C4-2B (cell line): ENCODE data around the gene NFRKB.
A peak's percentile ranks its signal among the peaks of the same experiment; 100 is the strongest.
"Not testable (repeated sequence)": the region's sequence is repeated elsewhere in the genome, so short reads cannot be mapped to it uniquely, and the experiment has no call there.

ENCODE experiments used
- H3K27ac ChIP-seq: fragments of 450-650 bp; 2 replicates; pipeline ENCODE4 v1.5.1; 2017
- ZFX ChIP-seq: fragments of 450-650 bp; IDR thresholded peaks from 2 replicates; pipeline ENCODE4 v1.6.1; 2017
- TF ChIP-seq, protein P1 (sequence below): fragments of 450-650 bp; conservative IDR thresholded peaks from 2 replicates; pipeline ENCODE4 v1.5.1; 2017; ENCODE audit warnings: mild to moderate bottlenecking

NFRKB gene

DNA sequence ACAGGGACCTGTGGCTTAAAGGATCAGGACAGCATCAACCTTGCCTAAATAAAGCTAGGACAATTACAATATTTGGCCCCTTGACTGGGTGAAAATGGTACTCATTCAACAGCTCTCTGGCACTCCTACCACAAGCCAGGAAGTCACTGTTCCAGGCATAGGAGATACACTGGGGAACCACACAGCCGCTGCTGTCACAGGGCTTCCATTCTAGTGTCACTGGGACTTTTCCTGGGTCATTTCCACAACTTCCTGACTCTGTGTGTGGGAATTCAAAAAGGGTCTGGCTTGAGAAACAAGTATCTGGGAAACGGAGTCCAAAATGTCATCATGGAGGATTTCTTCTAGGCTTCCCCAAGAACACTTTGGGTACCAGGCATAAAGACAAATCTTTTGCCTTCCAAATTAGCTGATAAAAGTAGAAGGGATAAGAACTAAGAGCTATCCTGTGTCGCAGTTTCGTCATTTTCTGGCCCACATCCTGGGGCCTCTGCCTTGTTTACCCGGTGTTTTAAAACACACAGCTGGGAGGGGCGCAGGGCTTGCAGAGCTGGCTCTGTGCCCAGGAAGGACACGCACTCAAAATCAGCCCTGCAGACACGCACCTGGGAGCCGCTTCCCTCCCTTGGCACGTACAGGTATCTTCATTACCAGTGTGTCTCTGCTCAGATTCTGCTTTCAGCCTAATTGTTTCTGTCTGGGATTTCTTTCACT lies 41.7 kb downstream of the NFRKB start:
- TF ChIP-seq, protein P1, sequence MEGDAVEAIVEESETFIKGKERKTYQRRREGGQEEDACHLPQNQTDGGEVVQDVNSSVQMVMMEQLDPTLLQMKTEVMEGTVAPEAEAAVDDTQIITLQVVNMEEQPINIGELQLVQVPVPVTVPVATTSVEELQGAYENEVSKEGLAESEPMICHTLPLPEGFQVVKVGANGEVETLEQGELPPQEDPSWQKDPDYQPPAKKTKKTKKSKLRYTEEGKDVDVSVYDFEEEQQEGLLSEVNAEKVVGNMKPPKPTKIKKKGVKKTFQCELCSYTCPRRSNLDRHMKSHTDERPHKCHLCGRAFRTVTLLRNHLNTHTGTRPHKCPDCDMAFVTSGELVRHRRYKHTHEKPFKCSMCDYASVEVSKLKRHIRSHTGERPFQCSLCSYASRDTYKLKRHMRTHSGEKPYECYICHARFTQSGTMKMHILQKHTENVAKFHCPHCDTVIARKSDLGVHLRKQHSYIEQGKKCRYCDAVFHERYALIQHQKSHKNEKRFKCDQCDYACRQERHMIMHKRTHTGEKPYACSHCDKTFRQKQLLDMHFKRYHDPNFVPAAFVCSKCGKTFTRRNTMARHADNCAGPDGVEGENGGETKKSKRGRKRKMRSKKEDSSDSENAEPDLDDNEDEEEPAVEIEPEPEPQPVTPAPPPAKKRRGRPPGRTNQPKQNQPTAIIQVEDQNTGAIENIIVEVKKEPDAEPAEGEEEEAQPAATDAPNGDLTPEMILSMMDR = no peak
- no peak for TF ChIP-seq ZFX
- H3K27ac ChIP-seq = peak overlapping the region; percentile 90

DNA sequence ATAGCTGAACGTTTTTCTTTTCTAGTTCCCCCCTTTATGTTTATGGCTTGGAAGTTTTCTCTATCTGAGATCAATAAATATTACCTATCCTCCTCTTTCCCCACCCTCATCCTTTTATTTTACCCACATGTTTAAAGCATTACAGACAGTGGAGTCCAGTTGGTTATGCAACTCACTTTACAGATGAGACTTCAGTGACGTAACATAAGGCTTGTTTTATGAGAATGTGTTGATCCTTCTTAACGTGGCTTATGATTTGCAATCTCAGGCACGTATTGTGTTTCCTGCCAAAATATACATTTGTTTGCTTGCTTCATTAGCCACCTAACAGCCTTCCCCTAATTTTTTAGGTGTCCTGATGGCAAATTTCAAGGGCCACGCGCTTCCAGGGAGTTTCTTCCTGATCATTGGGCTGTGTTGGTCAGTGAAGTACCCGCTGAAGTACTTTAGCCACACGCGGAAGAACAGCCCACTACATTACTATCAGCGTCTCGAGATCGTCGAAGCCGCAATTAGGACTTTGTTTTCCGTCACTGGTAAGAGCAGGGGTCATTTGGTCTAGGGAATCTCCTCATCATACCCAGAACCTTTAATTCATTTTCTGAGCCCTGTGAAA lies 43.1 kb downstream of the NFRKB start:
- H3K27ac ChIP-seq = peak overlapping the region; percentile 90; the same call in 1 of the 2 replicates
- TF ChIP-seq, protein P1 = no peak
- TF ChIP-seq ZFX = no peak

DNA sequence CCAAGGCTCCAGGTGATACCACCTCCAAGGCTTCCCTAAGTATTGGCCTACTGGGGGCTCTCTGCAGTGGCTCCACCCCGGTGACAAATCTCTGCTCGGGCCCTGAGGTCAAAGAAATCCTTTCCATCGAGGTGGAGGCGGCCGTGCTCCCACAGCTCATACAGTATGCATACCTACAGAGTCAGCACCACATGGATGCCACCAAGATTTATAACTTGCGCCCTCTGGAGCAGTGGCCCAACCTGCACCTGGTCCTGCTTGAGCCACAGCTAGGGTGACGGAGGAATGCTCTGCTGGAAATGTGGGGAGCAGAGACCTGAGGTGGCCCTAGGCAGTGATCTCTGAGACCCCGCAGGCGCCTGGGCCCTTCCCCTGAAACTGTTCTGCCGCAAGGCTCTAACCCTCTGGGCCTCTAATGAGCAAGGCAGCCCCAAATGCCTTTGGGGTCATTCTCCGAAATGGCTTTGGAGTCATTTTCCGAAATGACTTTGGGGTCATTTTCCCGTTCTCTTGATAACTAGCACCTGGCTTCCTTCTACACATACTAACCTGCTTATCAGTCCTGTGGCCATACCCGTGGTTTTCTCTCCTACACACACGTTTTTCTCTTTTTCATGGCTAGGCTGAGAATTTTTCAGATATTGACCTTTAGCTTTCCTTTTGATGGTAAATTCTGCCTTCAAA lies 45.8 kb downstream of the NFRKB start:
- peak overlapping the region; percentile 78; the same call in 1 of the 2 replicates for H3K27ac ChIP-seq
- TF ChIP-seq, protein P1 = no peak
- TF ChIP-seq ZFX = no peak

DNA sequence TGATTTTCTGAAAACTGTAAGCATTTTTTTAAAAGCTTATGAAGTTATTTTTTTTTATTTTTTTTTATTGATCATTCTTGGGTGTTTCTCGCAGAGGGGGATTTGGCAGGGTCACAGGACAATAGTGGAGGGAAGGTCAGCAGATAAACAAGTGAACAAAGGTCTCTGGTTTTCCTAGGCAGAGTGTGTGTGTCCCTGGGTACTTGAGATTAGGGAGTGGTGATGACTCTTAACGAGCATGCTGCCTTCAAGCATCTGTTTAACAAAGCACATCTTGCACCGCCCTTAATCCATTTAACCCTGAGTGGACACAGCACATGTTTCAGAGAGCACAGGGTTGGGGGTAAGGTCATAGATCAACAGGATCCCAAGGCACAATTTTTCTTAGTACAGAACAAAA lies 48.0 kb downstream of the NFRKB start:
- H3K27ac ChIP-seq = not testable (repeated sequence)

DNA sequence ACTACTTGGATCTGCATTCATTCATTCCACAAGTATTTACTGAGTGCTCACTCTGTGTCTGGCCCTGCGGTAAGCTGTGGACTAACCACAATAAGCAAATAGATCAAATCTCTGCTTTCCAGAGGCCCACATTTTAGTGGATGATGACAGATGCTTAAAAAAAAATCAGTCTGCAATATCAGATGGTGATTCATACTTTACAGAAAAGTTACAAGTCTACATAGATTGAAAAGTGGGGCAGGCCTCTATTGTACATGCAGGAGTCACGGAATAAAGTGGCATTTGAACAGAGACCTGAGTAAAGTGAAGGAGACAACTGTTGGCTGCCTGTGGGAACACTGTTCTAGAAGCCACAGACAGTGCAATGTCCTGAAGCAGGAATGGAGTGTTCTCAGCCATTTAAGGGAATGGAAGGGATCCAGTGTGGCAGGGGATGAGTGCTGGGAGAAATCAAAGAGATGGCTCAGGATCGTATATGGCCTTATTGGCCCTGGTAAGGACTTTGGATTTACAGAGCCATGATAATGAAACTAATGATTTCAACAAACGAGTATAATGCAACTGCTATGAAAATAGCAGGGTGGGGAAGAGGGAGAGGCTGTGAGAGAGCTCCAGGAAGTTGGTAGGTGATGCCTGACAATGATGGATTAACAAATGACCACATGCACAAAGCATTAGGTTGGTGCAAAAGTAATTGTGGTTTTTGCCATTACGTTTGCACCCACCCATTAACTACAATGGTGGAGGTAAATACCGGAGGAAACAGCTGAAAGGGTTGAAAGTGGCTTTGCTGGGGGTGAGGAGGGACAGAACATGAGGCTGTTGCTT lies 48.7 kb downstream of the NFRKB start:
- no peak overlapping the region for H3K27ac ChIP-seq
- TF ChIP-seq, protein P1 = no peak
